ENCODE results near the gene TSPEAR.
"Not testable (repeated sequence)": the region's sequence is repeated elsewhere in the genome, so short reads cannot be mapped to it uniquely, and the experiment has no call there.

The TSPEAR gene

DNA sequence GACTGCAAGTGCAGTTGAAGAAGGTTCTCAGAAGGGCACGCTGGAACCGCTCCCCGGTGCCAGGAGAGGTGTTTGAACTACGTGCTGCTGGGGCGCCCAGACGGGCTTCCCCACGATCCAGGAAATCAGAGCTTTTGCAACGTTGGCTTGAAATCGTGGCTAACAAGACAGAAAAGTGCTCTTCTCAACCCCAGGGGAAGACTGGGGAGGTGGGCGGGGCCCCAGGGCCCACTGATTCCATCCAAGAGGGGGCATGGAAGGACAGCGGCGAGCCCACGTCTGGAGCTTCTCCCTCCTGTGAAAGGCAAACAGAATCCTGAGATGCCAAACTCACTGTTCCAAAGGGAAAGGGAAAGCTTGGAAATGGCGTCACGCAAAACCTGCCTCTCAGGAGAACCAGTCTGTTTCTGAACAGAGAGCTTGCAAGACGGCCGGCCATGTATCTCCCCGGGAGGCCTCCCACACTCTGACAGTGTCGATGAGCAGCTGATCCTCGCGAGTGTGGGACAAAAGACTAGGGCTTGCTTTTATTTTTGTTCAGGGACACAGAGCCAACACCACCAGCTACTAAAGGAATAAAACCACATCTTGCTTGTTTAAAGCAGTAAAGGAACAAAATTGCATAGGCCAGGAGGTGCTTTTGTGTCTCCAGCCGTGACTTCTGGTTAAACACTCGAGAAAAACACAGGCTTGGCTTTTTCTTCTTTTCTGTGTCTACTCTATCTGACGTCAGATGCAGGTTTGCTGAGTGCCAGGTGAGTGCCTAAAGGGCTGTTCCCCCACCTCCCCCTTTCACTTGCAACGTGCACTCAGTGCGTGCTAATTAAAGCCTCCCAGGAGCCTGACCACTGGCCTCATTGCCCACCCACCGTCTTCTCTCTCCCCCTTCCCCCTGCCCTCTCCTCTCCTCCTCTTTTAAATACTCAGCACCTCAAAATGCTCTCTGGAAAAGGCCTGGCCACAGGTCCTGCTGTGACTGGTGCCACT lies 214.5 kb downstream of the TSPEAR start:
- no peak for DNase-seq

DNA sequence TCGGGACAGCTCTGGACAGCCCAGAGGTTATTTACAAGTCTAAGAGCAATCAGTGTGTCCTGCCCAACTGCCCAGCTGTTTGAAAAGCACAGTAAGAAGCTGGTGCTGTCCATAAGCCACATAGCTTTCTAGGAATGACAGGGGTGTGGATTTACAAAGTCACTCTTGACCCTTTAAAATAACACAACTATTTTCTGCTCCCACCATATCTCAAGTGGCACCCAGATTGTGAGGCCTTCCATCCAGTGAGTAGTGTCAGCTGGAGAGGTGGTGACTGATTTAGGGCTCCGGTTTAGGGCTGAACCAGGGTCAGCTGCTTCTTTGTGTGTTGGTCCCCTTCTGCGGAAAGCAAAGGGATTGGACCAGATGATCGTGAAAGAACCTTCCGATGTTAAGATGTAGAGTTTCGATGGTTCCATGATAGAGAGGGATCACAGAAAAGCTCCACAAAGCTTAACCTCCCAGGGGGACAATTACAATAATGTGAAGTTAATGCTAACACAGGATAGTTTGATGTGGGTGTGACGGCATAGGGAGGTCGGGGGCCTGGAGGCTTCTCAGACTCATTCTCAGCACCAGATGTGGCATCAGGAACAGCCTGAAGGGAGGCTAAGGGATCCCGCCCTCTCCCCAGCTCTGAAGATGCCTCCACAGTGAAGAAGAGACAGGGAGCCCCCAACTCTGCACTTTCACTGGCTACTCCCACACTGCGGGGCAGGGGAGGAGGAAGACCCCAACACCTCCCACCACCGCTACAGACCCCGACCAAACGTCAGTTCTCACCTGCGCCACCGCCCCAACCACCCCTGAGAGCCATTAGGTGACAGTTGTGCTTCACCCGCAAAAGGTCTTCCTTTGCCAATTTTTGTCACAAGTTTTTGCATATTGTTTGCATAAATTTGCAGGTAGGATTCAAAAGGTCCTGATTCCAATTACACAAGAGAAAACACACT lies 215.5 kb downstream of the TSPEAR start:
- no peak for DNase-seq

DNA sequence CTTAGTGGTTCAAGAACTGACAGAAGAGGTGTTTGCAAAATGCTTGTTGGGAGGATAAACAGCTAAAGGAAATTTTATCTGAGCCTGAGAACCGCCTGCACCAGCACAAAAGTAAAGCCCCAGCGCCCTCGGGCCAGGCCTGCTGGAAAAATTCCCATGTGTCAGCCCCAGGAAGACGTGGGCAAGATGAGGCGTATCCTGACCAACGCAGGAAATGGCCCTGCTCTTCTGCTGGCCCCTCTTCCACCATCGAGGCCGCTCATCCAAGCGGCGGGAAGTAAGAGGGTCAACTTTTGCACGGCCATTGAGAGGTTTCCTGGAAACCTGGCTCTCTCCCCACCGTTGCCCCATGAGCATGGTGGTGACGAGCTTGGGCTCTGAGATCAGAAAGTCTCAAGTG lies 216.4 kb downstream of the TSPEAR start:
- no peak for DNase-seq

- no peak for DNase-seq
These were observed 217.0 kb downstream of the TSPEAR start for GRCh38 chr21:44494418-44494817.

DNA sequence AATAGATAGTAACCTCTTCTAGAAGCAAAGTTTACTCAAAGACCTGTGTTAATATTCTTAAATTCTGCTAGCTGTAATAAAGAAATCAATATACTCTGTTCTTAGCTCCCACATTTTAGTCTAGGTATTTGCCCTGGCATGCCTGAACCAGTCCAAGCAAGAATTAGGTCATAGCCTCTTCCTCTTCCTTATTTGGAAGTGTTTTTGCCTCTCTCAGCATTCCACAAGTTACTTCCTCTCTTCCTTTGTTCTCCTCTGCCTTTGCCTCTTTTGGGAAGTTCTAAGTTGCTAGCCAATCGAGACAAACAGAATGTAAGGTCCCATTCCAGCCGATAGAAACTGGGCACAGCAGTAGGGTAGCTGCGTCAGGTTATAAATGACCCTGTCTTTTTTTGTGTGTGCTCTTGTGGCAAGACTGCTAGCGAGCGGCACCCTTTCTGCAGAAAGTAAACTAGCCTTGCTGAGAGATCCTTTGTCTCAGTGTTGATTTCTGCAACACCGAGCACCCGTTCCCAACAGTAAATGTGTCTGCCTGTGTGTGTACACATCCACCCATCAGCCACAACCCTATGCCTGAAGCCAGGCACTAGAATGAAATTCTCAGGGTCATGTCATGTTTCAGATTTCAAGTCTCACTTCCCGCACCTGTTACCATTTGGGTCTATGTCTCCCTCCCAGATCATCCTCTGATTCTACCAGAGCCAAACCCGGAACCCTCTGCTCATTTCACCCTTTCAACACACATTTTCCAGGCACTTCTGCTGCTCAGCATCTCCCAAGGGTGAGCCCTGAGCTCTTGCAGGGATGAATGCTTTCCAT lies 218.6 kb downstream of the TSPEAR start:
- DNase-seq: no peak

DNA sequence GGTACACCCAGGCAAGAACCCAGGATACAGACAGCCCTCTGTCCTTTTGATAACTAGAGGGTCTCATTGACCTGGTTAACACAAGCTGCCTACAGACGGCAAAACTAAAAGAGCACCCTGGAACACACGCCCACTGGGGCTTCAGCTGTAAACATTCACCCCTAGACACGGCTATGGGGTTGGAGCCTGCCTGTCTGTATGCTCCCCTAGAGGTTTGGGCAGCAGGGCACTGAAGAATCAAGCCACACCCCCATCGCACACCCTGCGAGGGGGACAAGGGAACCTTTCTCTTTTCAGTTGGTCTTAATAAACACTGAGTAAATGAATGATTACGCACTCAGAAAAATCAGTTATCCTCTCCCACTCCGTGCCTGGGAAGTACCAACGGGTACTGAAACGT lies 220.6 kb downstream of the TSPEAR start:
- DNase-seq: no peak

- DNase-seq: no peak
These were observed 221.0 kb downstream of the TSPEAR start for GRCh38 chr21:44490405-44490804.

- DNase-seq: no peak
These were observed 221.4 kb downstream of the TSPEAR start for GRCh38 chr21:44489962-44490361.

GRCh38 chr21:44487831-44488230 lies 223.5 kb downstream of the TSPEAR start:
- no peak for DNase-seq

DNA sequence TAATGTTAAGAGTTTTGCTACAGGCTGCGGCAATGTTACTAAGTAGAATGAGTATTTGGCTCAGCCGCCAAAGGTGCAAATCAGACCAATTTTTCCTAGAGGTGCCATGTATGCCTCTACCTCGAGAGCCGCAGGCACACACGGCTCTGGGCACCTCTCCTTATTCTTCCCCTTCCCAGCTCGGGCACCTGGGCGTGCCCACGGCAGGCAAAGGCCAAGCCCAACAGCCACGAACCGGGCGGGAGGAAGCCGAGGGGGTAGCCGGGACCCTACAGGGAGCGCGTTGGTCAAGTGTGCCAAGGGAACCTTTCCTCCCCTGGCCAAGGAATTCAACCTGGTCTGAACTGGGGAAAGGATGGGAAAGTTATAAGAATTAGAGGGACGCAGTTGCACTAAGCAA lies 225.1 kb downstream of the TSPEAR start:
- no peak for DNase-seq

GRCh38 chr21:44485796-44486195 lies 225.6 kb downstream of the TSPEAR start:
- DNase-seq: no peak

GRCh38 chr21:44485254-44485793 lies 226.0 kb downstream of the TSPEAR start:
- DNase-seq: no peak

DNA sequence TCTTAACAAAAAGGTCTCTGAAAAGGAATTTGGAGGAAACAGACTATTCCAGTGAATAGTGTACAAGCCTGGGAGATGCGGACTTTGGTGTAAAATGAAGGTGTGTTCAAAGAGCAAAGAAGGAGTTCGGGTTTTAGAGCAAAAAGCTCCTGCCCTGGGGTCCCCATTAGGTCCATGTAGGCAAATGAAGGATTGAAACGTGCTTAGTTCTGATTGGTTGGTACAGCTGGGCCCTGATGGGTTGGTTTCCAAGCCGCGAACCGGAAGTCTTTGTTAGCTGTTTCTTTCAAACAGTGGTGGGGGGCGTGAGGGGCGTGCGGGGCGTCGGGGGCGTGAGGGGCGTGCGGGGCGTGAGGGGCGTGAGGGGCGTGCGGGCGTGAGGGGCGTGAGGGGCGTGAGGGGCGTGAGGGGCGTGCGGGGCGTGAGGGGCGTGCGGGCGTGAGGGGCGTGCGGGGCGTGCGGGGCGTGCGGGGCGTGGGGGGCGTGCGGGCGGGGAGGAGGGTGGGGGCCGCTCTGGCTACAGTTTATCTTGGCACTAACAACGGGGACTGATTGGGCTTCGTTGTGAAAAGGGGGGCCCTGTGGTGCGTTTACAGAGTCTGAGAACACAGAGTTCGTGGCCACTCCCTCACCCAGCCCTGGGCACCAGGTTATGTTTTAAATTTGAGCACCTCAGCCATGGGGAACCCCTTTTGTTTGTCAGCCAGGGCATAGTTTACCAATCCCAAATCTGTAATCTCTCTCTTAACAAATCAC lies 226.7 kb downstream of the TSPEAR start:
- no peak for DNase-seq

DNA sequence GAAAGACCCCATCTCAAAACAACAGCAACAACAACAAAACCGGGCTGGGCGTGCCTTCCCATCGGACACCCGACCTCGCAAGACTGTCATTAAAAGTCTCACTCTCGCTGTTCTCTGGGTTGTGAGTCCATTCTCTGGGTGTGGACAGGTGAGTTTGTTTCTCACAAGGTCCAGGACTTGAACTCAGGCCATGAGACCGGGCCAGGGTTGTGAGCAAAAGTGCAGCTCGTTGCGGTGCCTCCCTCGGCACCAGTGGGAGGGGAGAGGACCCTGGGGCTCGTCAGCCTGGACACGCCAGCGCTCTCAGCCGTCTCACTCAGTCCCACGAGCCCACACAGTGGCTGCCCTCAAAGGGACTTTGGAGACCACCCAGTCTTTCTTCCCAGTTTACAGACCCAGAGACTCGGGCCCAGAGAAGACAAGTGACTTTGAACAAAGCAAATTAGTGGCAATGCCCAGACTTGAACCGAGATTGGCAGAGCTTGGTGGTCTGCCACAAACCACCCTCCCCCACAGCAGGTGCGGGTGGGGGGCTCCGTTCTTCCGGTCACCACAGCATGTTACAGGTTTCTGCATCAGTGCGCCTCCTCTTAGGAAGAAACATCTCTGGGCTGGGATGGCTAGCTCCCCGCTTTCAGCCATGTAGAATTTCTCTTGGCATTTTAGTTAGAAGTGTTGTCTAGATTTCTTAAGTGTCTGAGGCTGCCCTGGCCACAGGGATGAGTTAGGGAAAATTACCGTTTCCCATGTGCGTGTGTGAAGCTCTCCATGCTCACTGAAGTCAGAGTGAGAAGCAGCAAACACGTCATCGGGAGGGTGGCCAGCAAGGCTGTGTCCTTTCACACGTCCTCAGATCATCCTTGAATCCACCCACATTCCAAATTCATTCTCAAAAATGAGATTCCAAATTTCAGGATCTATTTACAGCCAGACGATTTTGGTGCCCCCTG lies 227.8 kb downstream of the TSPEAR start:
- DNase-seq: no peak

- DNase-seq: no peak
These were observed 228.6 kb downstream of the TSPEAR start for GRCh38 chr21:44482581-44483287.

DNA sequence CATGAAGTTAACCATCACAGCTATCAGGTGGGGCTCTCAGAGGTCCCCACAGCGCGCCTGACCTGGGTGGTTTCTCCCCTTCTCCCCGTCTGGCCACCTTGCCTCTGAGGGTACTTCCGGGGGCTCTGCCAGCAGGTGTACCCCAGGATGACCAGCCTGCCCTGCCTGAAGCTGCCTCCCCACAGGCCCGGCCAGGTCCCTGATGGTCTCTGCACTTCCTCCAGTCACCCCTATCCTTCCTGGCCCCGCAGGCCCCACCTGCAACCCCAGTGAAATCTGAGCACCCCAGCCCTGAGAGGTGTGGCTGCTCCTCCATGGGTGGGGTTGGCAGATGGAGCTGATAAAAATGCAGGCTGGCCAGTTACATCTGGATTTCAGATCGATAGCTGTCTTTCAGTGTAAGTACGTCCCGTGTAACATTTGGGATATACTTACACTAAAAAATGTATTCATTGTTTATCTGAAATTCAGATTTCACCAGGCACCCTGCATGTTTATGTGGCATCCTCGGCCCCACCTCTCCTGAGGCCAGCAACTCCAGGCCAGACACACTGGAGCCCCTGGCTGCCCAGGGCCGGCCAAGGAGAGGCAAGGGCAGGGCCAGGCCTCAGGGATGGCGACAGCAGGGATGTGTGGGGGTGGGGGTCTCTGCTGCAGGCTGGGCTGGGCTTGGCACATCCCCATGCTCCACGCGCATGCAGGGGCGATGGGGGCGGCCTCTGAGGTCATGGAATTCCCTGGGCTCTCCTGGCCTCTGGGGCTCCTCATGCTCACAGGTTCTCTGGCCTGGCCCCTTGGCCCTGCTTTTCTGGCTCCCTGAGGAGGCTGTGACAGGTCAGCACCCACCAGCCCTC lies 230.9 kb downstream of the TSPEAR start:
- DNase-seq: no peak

DNA sequence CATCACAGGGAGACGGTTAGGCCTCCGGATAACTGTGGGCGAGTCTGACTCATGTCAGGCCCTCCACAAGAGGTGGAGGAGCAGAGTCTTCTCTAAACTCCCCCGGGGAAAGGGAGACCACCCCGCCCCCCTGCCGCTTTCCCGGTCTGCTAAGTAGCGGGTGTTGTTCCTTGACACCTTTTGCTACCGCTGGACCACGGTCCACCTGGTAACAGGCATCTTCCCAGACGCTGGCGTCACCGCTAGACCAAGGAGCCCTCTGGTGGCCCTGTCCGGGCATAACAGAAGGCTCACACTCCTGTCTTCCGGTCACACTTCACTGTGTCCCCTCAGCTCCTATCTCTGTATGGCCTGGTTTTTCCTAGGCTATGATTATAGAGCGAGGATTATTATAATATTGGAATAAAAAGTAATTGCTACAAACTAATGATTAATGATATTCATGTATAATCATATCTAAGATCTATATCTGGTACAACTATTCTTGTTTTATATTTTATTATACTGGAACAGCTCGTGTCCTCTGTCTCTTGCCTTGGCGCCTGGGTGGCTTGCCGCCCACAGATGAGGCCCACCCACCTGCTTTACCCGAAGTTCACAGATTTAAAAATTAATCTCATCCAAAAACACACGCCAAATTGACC lies 231.7 kb downstream of the TSPEAR start:
- not testable (repeated sequence) for DNase-seq

- DNase-seq: no peak
These were observed 232.6 kb downstream of the TSPEAR start for GRCh38 chr21:44478801-44479167.
